ENCODE data around the gene TFEC. TPM values are rescaled to one million over a fixed set of nuclear protein-coding genes. Genes with fewer than 3 reads are reported as not detected.

Gene TFEC
- total and polyA plus RNA-seq, 2 of the 4 experiments (the other 2 are of a cell fraction), result under 0.01 to 0.02 TPM

GRCh38 chr7:115964799-115965198, 65.8 kb downstream of the TFEC start:
- TF ChIP-seq BHLHE40 (IDR thresholded peaks at IDR 0.05; ENCODE audit: low read depth, low read length), result no peak
- TF ChIP-seq POLR2A (IDR thresholded peaks at IDR 0.05; ENCODE audit: low read depth, low read length), result no peak
- TF ChIP-seq USF2 (IDR thresholded peaks at IDR 0.05; ENCODE audit: low read depth, low read length), result no peak
- TF ChIP-seq MXI1 (IDR thresholded peaks at IDR 0.05; ENCODE audit: borderline replicate concordance, low read depth, low read length), result no peak
- no peak for TF ChIP-seq RAD21 (IDR thresholded peaks at IDR 0.05; ENCODE audit: low read length)
- TF ChIP-seq, protein P1, sequence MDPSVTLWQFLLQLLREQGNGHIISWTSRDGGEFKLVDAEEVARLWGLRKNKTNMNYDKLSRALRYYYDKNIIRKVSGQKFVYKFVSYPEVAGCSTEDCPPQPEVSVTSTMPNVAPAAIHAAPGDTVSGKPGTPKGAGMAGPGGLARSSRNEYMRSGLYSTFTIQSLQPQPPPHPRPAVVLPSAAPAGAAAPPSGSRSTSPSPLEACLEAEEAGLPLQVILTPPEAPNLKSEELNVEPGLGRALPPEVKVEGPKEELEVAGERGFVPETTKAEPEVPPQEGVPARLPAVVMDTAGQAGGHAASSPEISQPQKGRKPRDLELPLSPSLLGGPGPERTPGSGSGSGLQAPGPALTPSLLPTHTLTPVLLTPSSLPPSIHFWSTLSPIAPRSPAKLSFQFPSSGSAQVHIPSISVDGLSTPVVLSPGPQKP (IDR thresholded peaks at IDR 0.05; ENCODE audit: borderline replicate concordance, low read depth, low read length), result no peak
- TF ChIP-seq MAFK (IDR thresholded peaks at IDR 0.05; ENCODE audit: low read depth, low read length), result no peak
- no peak for TF ChIP-seq RFX5 (IDR thresholded peaks at IDR 0.05; ENCODE audit: low read depth, low read length)
- no peak for TF ChIP-seq RCOR1 (IDR thresholded peaks at IDR 0.05; ENCODE audit: insufficient replicate concordance, low read length)
- no peak for TF ChIP-seq CHD1 (IDR thresholded peaks at IDR 0.05; ENCODE audit: low read depth, low read length)
- TF ChIP-seq FOS (IDR thresholded peaks at IDR 0.05; ENCODE audit: low read depth, low read length), result no peak
- intact Hi-C loops (cut with micrococcal nuclease) (no loop called here), in situ Hi-C loops (cut with MboI; ENCODE audit: low sequenced_read_pairs) (no loop called here), dilution Hi-C loops (cut with HindIII; ENCODE audit: low sequenced_read_pairs, unreplicated experiment) (no loop called here)
- WGBS, 2 experiments (ENCODE audit: extremely low coverage in 2 of 2, insufficient read length in 1 of 2), result no CpG with 5 or more reads among the region's 1 CpG
- BruUV-seq (replicated peaks), result no TSS peak
- Histone ChIP-seq H2BK5ac (ENCODE audit: low read depth, low read length, poor library complexity, severe bottlenecking) (no peak overlapping the region), H2AFZ (replicated peaks; ENCODE audit: low read length, poor library complexity) (no peak overlapping the region), H3K56ac (ENCODE audit: extremely low read depth, insufficient read depth, low read length) (no peak overlapping the region), H4K20me1 (ENCODE audit: insufficient read depth, low read length) (no peaks in the 10 kb centered on the region), H3K4me2 (ENCODE audit: low read depth, low read length) (no peak overlapping the region), H4K8ac (ENCODE audit: low read depth in 2 of 2, low read length in 2 of 2) (no peak overlapping the region), H3K27ac (ENCODE audit: insufficient read depth, low read length) (no peak overlapping the region), H3K9me3 (ENCODE audit: control insufficient read depth, insufficient read depth, low read length) (no peaks in the 10 kb centered on the region), H2AK5ac (ENCODE audit: low read depth, low read length) (no peak overlapping the region), H3K9ac (ENCODE audit: low read depth, low read length) (no peak overlapping the region), H2BK120ac (ENCODE audit: low read depth, low read length) (no peak overlapping the region), H3K4me1 (ENCODE audit: control insufficient read depth, insufficient read depth, low read length) (no peaks in the 10 kb centered on the region), H2BK15ac (ENCODE audit: low read depth, low read length) (no peak overlapping the region), H3K23ac (ENCODE audit: low read depth, low read length) (no peak overlapping the region), H2AK9ac (replicated peaks; ENCODE audit: low read depth, low read length, poor library complexity) (no peak overlapping the region), H3K9me1 (ENCODE audit: insufficient read depth, low read length) (no peaks in the 10 kb centered on the region), H3K36me3 (ENCODE audit: control insufficient read depth, insufficient read depth, low read length) (no peaks in the 10 kb centered on the region), H3K4me3 (ENCODE audit: insufficient read depth, low read depth, low read length) (no peak overlapping the region), H3K27me3 (ENCODE audit: control insufficient read depth, insufficient read depth, low read length) (no peaks in the 10 kb centered on the region), H4K91ac (ENCODE audit: insufficient read depth, low read depth, low read length) (no peak overlapping the region), H4K5ac (ENCODE audit: low read depth, low read length) (no peak overlapping the region), H3K18ac (ENCODE audit: low read depth, low read length) (no peak overlapping the region), H3K79me1 (ENCODE audit: low read depth in 1 of 2, low read length in 2 of 2) (no peaks in the 10 kb centered on the region), H3K4ac (ENCODE audit: low read depth, low read length) (no peak overlapping the region), H3K14ac (replicated peaks; ENCODE audit: low read depth, low read length) (no peak overlapping the region), H2BK20ac (ENCODE audit: low read depth, low read length) (no peak overlapping the region)
- POLR2A ChIA-PET (ENCODE audit: unreplicated experiment), result interaction anchor here (0.6 kb wide), 1 partner anchor 443 kb away, joined by 3 read pairs; no protein-coding TSS in a partner anchor
- CTCF ChIA-PET, result no interaction called here
- ATAC-seq (ENCODE audit: low read depth) (no peak), DNase-seq (no peak)
